DND-41 (cell line): ENCODE data around the gene LMX1B.

Experiments used
- EZH2 ChIP-seq: IDR thresholded peaks from 3 replicates; pipeline ENCODE4 v1.6.1; 2012; ENCODE audit warnings: borderline replicate concordance, low read depth, mild to moderate bottlenecking, moderate library complexity, low read length, inconsistent platforms; ENCODE audit not compliant: severe bottlenecking
- TF ChIP-seq, protein P1 (sequence below): IDR thresholded peaks from 2 replicates; pipeline ENCODE4 v1.5.1; 2012; ENCODE audit warnings: borderline replicate concordance, low read length, moderate library complexity, mild to moderate bottlenecking; ENCODE audit not compliant: poor library complexity, severe bottlenecking; ENCODE audit errors: extremely low read depth

DNA sequence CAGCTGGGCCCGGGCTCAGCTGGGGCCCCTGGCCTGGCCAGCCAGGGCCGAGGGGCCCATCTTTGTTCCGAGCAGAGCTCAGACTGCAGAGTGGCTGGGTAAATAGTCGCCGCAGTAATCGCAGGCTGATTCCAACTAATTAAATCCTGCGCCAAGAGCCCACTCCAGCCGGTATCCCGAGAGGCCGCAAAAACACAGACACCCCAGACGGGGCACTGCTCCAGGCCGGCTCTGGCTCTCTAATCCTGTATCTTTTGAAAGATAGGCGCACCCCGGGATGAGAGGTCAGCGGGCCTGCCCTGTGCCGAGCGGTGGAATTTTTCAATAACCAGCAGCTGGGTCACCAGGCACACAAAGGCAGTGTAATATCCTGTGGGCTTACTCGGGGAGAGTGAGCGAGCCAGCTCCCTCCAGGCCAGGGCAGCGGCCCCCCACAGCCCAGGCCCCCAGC lies 57.7 kb downstream of the LMX1B start:
- TF ChIP-seq, protein P1, sequence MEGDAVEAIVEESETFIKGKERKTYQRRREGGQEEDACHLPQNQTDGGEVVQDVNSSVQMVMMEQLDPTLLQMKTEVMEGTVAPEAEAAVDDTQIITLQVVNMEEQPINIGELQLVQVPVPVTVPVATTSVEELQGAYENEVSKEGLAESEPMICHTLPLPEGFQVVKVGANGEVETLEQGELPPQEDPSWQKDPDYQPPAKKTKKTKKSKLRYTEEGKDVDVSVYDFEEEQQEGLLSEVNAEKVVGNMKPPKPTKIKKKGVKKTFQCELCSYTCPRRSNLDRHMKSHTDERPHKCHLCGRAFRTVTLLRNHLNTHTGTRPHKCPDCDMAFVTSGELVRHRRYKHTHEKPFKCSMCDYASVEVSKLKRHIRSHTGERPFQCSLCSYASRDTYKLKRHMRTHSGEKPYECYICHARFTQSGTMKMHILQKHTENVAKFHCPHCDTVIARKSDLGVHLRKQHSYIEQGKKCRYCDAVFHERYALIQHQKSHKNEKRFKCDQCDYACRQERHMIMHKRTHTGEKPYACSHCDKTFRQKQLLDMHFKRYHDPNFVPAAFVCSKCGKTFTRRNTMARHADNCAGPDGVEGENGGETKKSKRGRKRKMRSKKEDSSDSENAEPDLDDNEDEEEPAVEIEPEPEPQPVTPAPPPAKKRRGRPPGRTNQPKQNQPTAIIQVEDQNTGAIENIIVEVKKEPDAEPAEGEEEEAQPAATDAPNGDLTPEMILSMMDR, result no peak
- TF ChIP-seq EZH2, result no peak
